HepG2 (cell line): Measurements from ENCODE around the gene KATNB1. TPM values are rescaled to one million over a fixed set of nuclear protein-coding genes. Genes with fewer than 3 reads are reported as not detected.

Experiments
- ARID2 ChIP-seq: sonication (generic); formaldehyde crosslinking; IDR thresholded peaks from 2 replicates; pipeline ENCODE4 v1.8.1; 2022; ENCODE audit warnings: mild to moderate bottlenecking, missing genetic modification reagents, borderline replicate concordance
- BATF2 ChIP-seq: sonication (generic); formaldehyde crosslinking; IDR thresholded peaks from 2 replicates; pipeline ENCODE4 v1.8.0; 2022; ENCODE audit warnings: mild to moderate bottlenecking, missing genetic modification reagents, moderate library complexity
- CREM ChIP-seq, 2 experiments: sonication (generic) in 1 of 2; formaldehyde crosslinking in 1 of 2; IDR thresholded peaks; 2 replicates each; pipeline versions ENCODE4 v1.4.0 to v1.6.1; 2016 to 2020; ENCODE audit warnings: antibody characterized with exemption in 1 of 2, mild to moderate bottlenecking in 1 of 2, missing genetic modification reagents in 1 of 2
- GATAD2A ChIP-seq: IDR thresholded peaks from 2 replicates; pipeline ENCODE4 v1.6.1; 2016
- HBP1 ChIP-seq: IDR thresholded peaks from 2 replicates; pipeline ENCODE4 v1.6.1; 2016; ENCODE audit warnings: low read depth, control low read depth
- HMGXB4 ChIP-seq, 2 experiments: sonication (generic) in 1 of 2; formaldehyde crosslinking in 1 of 2; IDR thresholded peaks; 2 replicates each; pipeline versions ENCODE4 v1.4.0 to v1.6.1; 2018 to 2020; ENCODE audit warnings: missing genetic modification reagents in 2 of 2, borderline replicate concordance in 1 of 2, low read depth in 1 of 2, mild to moderate bottlenecking in 1 of 2, missing biosample characterization in 1 of 2
- HNF1B ChIP-seq: sonication (generic); formaldehyde crosslinking; IDR thresholded peaks from 2 replicates; pipeline ENCODE4 v1.5.1; 2020; ENCODE audit warnings: mild to moderate bottlenecking, moderate library complexity, missing genetic modification reagents
- ZBTB4 ChIP-seq: sonication (generic); formaldehyde crosslinking; IDR thresholded peaks from 2 replicates; pipeline ENCODE4 v1.4.0; 2020; ENCODE audit warnings: missing genetic modification reagents, mild to moderate bottlenecking, borderline replicate concordance
- ZNF205 ChIP-seq: IDR thresholded peaks from 2 replicates; pipeline ENCODE4 v1.6.1; 2018; ENCODE audit warnings: missing biosample characterization, missing genetic modification reagents
- ZNF580 ChIP-seq: IDR thresholded peaks from 2 replicates; pipeline ENCODE4 v1.6.1; 2016; ENCODE audit warnings: low read depth, borderline replicate concordance
- ZNF800 ChIP-seq: sonication (generic); formaldehyde crosslinking; IDR thresholded peaks from 2 replicates; pipeline ENCODE4 v1.4.0; 2020; ENCODE audit warnings: missing genetic modification reagents
- ZSCAN21 ChIP-seq: sonication (generic); formaldehyde crosslinking; IDR thresholded peaks from 2 replicates; pipeline ENCODE4 v1.8.0; 2022; ENCODE audit warnings: mild to moderate bottlenecking, missing genetic modification reagents, moderate library complexity, borderline replicate concordance
- polyA plus RNA-seq, 8 experiments: library from polyadenylated mRNA; depleted of rRNA in 3 of 8; stranded (reverse) in 7 of 8; unstranded in 1 of 8; fragments of >200 nt; fragmentation: Illumina TruSeq in 4 of 8; extraction: Trizol in 4 of 8; gene quantifications; 2 replicates each; pipeline versions ENCODE4 v1.2.1 to v1.2.3, GENCODE V29; 2011 to 2016; ENCODE audit warnings: low read depth in 4 of 8, missing spikeins in 1 of 8, mixed read lengths in 1 of 8; ENCODE audit not compliant: insufficient read depth in 1 of 8
- total RNA-seq, 5 experiments: library from RNA; depleted of rRNA; stranded (reverse); fragments of >200 nt; fragmentation: Illumina TruSeq; extraction: Trizol; gene quantifications; 2 replicates each; pipeline ENCODE4 v1.2.3, GENCODE V29; 2016; ENCODE audit warnings: low read depth in 1 of 5

Gene KATNB1
- total and polyA plus RNA-seq, 2 of the 13 experiments (the other 11 are each of a cell fraction or from before 2014, with no cell fraction given) = 31.5 to 43.5 TPM

GRCh38 chr16:57720142-57720575, 15.4 kb upstream of the KATNB1 start (continued):
- TF ChIP-seq HMGXB4 (CRISPR knock-in tag; IDR thresholded peaks at IDR 0.05; ENCODE audit: borderline replicate concordance in 1 of 2, low read depth in 1 of 2) = peak; percentile 66; a peak in 3 of 4 replicates
- peak; percentile 61; the same call in 1 of the 2 replicates for TF ChIP-seq ZSCAN21 (CRISPR knock-in tag)
- TF ChIP-seq ZBTB4 (CRISPR knock-in tag) = peak; percentile 68; the same call in 1 of the 2 replicates
- TF ChIP-seq ZNF205 (CRISPR knock-in tag) = no peak
- 0 out of 2 replicates have a peak, but pooled peaks have one; percentile 42 for TF ChIP-seq HBP1 (CRISPR knock-in tag)
- TF ChIP-seq ZNF800 (CRISPR knock-in tag) = peak; percentile 28; the same call in 1 of the 2 replicates
- no peak for TF ChIP-seq CREM (IDR thresholded peaks at IDR 0.05)
- TF ChIP-seq CREM (CRISPR knock-in tag; IDR thresholded peaks at IDR 0.05) = no peak
- peak; percentile 60; the same call in 1 of the 2 replicates for TF ChIP-seq GATAD2A
- TF ChIP-seq ZNF580 (CRISPR knock-in tag) = peak; percentile 89
- TF ChIP-seq HNF1B (CRISPR knock-in tag) = peak; percentile 84
- no peak for TF ChIP-seq ARID2 (CRISPR knock-in tag)
- no peak for TF ChIP-seq BATF2 (CRISPR knock-in tag)
